Spleen (tissue), 7 donors: ENCODE data around the gene HYAL1.

Experiments
- POLR2A ChIP-seq, 3 donors: fragments of 450-650 bp; IDR thresholded peaks; one replicate each; pipeline ENCODE4 v1.5.1; 2017; ENCODE audit warnings: antibody characterized with exemption in 3 of 3, mild to moderate bottlenecking in 1 of 3
- POLR2AphosphoS5 ChIP-seq, 3 donors: sonication (generic); formaldehyde crosslinking; IDR thresholded peaks; one replicate each; pipeline ENCODE4 v1.5.1; 2017; ENCODE audit warnings: antibody characterized with exemption in 3 of 3
- TF ChIP-seq, protein P1 (sequence below), 11 experiments: fragments of 200-600 bp in 7 of 11; fragments of 450-650 bp in 4 of 11; sonication (generic) in 4 of 11; IDR thresholded peaks in 8 of 11; conservative IDR thresholded peaks in 3 of 11; 1 replicate in 7 of 11; 2 replicates in 4 of 11; pipeline versions ENCODE4 v1.4.0 to v1.8.0; 2016 to 2021; ENCODE audit warnings: antibody characterized with exemption in 11 of 11, inconsistent platforms in 4 of 11, mild to moderate bottlenecking in 1 of 11
- donor health status: DM: no; HTN: no; CAD: no; lungs with moderate emphysema.
- donor health status: DM: no; HTN: no; CAD: no.
- donor health status: DM: no; HTN: no; CAD: no.

DNA sequence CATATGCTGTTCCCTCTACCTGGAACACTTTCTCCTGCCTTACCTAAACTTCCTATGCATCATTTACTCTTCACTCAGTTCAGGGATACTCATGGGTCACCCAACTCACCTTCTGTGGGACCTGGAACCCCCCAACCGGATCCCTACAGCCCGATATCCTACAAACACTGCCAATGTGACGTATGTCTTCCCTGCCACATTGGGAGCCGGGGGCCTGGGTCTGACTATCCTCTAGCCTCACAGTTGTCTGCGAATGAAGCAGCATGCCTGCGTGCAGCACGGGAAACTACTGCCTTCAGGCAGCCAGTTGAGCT is 46.8 kb upstream of the HYAL1 start:
- TF ChIP-seq, protein P1, sequence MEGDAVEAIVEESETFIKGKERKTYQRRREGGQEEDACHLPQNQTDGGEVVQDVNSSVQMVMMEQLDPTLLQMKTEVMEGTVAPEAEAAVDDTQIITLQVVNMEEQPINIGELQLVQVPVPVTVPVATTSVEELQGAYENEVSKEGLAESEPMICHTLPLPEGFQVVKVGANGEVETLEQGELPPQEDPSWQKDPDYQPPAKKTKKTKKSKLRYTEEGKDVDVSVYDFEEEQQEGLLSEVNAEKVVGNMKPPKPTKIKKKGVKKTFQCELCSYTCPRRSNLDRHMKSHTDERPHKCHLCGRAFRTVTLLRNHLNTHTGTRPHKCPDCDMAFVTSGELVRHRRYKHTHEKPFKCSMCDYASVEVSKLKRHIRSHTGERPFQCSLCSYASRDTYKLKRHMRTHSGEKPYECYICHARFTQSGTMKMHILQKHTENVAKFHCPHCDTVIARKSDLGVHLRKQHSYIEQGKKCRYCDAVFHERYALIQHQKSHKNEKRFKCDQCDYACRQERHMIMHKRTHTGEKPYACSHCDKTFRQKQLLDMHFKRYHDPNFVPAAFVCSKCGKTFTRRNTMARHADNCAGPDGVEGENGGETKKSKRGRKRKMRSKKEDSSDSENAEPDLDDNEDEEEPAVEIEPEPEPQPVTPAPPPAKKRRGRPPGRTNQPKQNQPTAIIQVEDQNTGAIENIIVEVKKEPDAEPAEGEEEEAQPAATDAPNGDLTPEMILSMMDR (IDR thresholded peaks at IDR 0.05 in 8 of 11, conservative IDR thresholded peaks at IDR 0.05 in 3 of 11): no peak
- TF ChIP-seq POLR2A (IDR thresholded peaks at IDR 0.05) (no peak), POLR2AphosphoS5 (IDR thresholded peaks at IDR 0.05) (no peak)
